Liver (tissue), 9 donors: ENCODE results near the gene SLC6A3. TPM values are rescaled to one million over a fixed set of nuclear protein-coding genes. Genes with fewer than 3 reads are reported as not detected.
A peak's percentile ranks its signal among the peaks of the same experiment; 100 is the strongest.

Experiments
- DNase-seq: peaks from one replicate; pipeline ENCODE4 v3.0.0-alpha.2; 2017; ENCODE audit warnings: low spot score
- H3K27ac ChIP-seq, 2 donors: one replicate each; pipeline ENCODE4 v1.7.0; 2013; ENCODE audit warnings: inconsistent platforms in 2 of 2, low read length in 2 of 2, control low read depth in 1 of 2, low read depth in 1 of 2, mild to moderate bottlenecking in 1 of 2
- H3K27me3 ChIP-seq, 4 donors: one replicate each; pipeline versions ENCODE4 v1.6.1 to v1.7.0; 2013; ENCODE audit warnings: low read length in 3 of 4, inconsistent platforms in 1 of 4, mild to moderate bottlenecking in 1 of 4, moderate library complexity in 1 of 4; ENCODE audit not compliant: control insufficient read depth in 4 of 4, insufficient read depth in 4 of 4
- H3K36me3 ChIP-seq, 4 donors: one replicate each; pipeline versions ENCODE4 v1.6.1 to v1.7.0; 2013; ENCODE audit warnings: low read length in 3 of 4, mild to moderate bottlenecking in 3 of 4, low read depth in 1 of 4, moderate library complexity in 1 of 4; ENCODE audit not compliant: control insufficient read depth in 4 of 4, insufficient read depth in 3 of 4
- H3K4me1 ChIP-seq, 4 donors: one replicate each; pipeline versions ENCODE4 v1.6.1 to v1.7.0; 2013; ENCODE audit warnings: low read length in 3 of 4, mild to moderate bottlenecking in 3 of 4, moderate library complexity in 1 of 4; ENCODE audit not compliant: control insufficient read depth in 4 of 4, insufficient read depth in 4 of 4
- H3K4me3 ChIP-seq, 3 donors: one replicate each; pipeline versions ENCODE4 v1.6.1 to v1.7.0; 2013; ENCODE audit warnings: low read length in 3 of 3, control low read depth in 1 of 3, low read depth in 1 of 3, mild to moderate bottlenecking in 1 of 3
- H3K9ac ChIP-seq, 2 donors: one replicate each; pipeline ENCODE4 v1.7.0; 2013; ENCODE audit warnings: low read length in 2 of 2, mild to moderate bottlenecking in 2 of 2, moderate library complexity in 2 of 2, control low read depth in 1 of 2, low read depth in 1 of 2
- H3K9me3 ChIP-seq, 4 donors: one replicate each; pipeline versions ENCODE4 v1.6.1 to v1.7.0; 2013; ENCODE audit warnings: low read length in 3 of 4; ENCODE audit not compliant: control insufficient read depth in 4 of 4
- EGR1 ChIP-seq, 2 donors: IDR thresholded peaks; 2 replicates each; pipeline ENCODE4 v1.6.1; 2016 to 2018; ENCODE audit warnings: antibody characterized with exemption in 2 of 2, low read depth in 2 of 2
- FOXA1 ChIP-seq: IDR thresholded peaks from 2 replicates; pipeline ENCODE4 v1.6.1; 2016; ENCODE audit warnings: antibody characterized with exemption
- FOXA2 ChIP-seq: IDR thresholded peaks from 2 replicates; pipeline ENCODE4 v1.6.1; 2016; ENCODE audit warnings: antibody characterized with exemption
- GABPA ChIP-seq, 2 donors: IDR thresholded peaks in 1 of 2; conservative IDR thresholded peaks in 1 of 2; 2 replicates each; pipeline ENCODE4 v1.6.1; 2016; ENCODE audit warnings: antibody characterized with exemption in 2 of 2, mild to moderate bottlenecking in 1 of 2, moderate library complexity in 1 of 2
- HNF4G ChIP-seq: IDR thresholded peaks from 2 replicates; pipeline ENCODE4 v1.6.1; 2016; ENCODE audit warnings: antibody characterized with exemption
- JUND ChIP-seq, 2 donors: IDR thresholded peaks; 2 replicates each; pipeline ENCODE4 v1.6.1; 2016; ENCODE audit warnings: antibody characterized with exemption in 2 of 2
- NR2F2 ChIP-seq: IDR thresholded peaks from 2 replicates; pipeline ENCODE4 v1.6.1; 2016; ENCODE audit warnings: antibody characterized with exemption
- SP1 ChIP-seq: IDR thresholded peaks from 2 replicates; pipeline ENCODE4 v1.6.1; 2018; ENCODE audit warnings: antibody characterized with exemption, mild to moderate bottlenecking
- TAF1 ChIP-seq: conservative IDR thresholded peaks from 2 replicates; pipeline ENCODE4 v1.6.1; 2016; ENCODE audit warnings: antibody characterized with exemption, mild to moderate bottlenecking
- YY1 ChIP-seq: IDR thresholded peaks from 2 replicates; pipeline ENCODE4 v1.6.1; 2016; ENCODE audit warnings: antibody characterized with exemption, mild to moderate bottlenecking
- WGBS: extraction: QIAGEN DNeasy Blood & Tissue Kit; methylation state at CpG from one replicate; pipeline ENCODE4 v1.1.7; 2013; 5-methylcytosine and 5-hydroxymethylcytosine counted together
- polyA plus RNA-seq, 2 donors: library from polyadenylated mRNA; stranded (reverse) in 1 of 2; unstranded in 1 of 2; fragments of 200-250 nt in 1 of 2; fragments of >200 nt in 1 of 2; fragmentation: Nextera tagmentation in 1 of 2; extraction: Ambion mirVana in 1 of 2; gene quantifications; one replicate each; pipeline versions ENCODE4 v1.2.1 to v1.2.3, GENCODE V29; 2013 to 2015
- total RNA-seq, 2 donors: library from RNA; depleted of rRNA; stranded (reverse); fragments of >200 nt; gene quantifications; one replicate each; pipeline ENCODE4 v1.2.3, GENCODE V29; 2014
- TF ChIP-seq, protein P1 (sequence below): fragments of 150-350 bp; IDR thresholded peaks from 2 replicates; pipeline ENCODE4 v1.5.1; 2017; ENCODE audit warnings: improper control_type of control experiment, low read depth, low read length; ENCODE audit not compliant: missing input control
- TF ChIP-seq, protein P2 (sequence below): IDR thresholded peaks from 2 replicates; pipeline ENCODE4 v1.6.1; 2016; ENCODE audit warnings: antibody characterized with exemption
- TF ChIP-seq, protein P3 (sequence below): IDR thresholded peaks from 2 replicates; pipeline ENCODE4 v1.6.1; 2016; ENCODE audit warnings: antibody characterized with exemption, mild to moderate bottlenecking
- donor health status: healthy.
- donor health status: healthy.
- donor health status: healthy.
- donor health status: healthy.
- donor health status: healthy.

SLC6A3 gene
- total and polyA plus RNA-seq, 4 donors: not detected

DNA sequence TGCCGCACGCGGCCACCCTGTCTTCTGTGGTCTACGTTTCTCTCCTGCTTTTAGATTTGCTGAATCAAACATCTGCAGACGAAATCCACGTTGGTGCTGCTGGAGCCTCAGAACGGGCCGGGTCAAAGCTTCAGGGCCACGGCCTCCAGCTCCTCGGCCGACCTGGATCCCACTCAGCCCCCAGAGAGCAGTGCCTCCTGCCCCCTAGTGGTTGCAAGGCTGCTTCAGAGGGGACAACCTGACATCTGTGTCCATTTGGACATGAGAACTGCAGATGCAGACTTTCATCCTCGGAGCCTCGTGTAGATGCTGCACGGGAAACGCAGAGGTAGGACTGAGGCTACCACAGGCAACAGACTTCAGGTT is 23.0 kb upstream of the SLC6A3 start:
- H3K36me3 ChIP-seq: peaks cover 0 to 3% (median 2%) of the 10 kb centered on the region in 4 donors
- WGBS: 77% methylated on average over 15 of the region's 15 CpGs
- no peak overlapping the region for H3K4me3 ChIP-seq
- no peaks in the 10 kb centered on the region for H3K27me3 ChIP-seq
- DNase-seq: no peak
- TF ChIP-seq, protein P1, sequence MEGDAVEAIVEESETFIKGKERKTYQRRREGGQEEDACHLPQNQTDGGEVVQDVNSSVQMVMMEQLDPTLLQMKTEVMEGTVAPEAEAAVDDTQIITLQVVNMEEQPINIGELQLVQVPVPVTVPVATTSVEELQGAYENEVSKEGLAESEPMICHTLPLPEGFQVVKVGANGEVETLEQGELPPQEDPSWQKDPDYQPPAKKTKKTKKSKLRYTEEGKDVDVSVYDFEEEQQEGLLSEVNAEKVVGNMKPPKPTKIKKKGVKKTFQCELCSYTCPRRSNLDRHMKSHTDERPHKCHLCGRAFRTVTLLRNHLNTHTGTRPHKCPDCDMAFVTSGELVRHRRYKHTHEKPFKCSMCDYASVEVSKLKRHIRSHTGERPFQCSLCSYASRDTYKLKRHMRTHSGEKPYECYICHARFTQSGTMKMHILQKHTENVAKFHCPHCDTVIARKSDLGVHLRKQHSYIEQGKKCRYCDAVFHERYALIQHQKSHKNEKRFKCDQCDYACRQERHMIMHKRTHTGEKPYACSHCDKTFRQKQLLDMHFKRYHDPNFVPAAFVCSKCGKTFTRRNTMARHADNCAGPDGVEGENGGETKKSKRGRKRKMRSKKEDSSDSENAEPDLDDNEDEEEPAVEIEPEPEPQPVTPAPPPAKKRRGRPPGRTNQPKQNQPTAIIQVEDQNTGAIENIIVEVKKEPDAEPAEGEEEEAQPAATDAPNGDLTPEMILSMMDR: peak; percentile 34
- TF ChIP-seq, protein P2, sequence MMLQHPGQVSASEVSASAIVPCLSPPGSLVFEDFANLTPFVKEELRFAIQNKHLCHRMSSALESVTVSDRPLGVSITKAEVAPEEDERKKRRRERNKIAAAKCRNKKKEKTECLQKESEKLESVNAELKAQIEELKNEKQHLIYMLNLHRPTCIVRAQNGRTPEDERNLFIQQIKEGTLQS: no peak
- peaks cover 3 to 10% (median 5%) of the 10 kb centered on the region in 4 donors for H3K4me1 ChIP-seq
- no peak overlapping the region for H3K27ac ChIP-seq
- H3K9me3 ChIP-seq: no peaks in the 10 kb centered on the region
- H3K9ac ChIP-seq: no peak overlapping the region

DNA sequence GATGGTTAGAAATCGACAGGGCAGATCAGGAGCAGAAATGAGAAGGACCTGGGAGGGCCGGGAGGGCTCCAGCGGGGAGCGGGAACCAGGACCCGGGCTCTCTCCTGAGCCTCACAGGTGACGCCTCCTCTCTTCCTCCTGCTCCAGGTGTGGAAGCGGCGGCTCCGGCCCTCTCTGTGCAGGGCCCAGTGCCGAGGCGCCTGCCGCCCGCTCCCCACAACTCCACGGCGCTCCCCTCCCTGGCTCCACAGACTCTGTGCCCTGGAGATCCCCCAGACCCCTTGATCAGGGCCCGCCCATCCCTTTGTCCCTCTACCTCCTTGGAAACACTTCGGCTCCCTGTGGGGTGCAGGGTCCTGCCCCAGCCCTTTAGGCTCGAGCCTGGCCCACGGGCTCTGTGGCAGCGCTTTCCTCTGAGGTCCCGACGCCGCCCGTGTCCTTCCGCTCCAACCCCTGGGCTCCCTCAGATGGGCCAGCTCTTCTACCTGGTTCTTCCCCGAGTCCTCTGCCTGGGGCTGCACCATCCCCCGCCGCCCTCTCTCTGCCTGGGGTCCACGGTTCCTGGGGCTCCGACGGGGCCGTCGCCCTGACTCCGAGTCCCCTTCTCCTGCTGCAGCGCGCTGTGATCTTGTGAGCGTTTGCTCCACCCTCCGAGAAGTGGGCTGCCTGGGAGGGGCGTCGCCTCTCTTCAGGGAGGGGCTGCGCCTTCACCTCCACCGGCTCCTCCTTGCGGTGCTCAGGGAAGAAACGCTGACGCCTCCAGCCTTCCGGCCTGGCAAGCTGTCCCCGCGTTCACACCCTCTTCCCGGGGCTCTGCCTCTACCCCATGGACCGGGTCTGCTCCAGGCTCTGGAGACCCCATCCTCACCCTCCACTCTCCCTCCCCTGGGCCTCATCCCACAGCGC is 22.4 kb upstream of the SLC6A3 start:
- DNase-seq: no peak
- peaks cover 3 to 10% (median 5%) of the 10 kb centered on the region in 4 donors for H3K4me1 ChIP-seq
- no peaks in the 10 kb centered on the region for H3K9me3 ChIP-seq
- no peak overlapping the region for H3K9ac ChIP-seq
- TF ChIP-seq, protein P3, sequence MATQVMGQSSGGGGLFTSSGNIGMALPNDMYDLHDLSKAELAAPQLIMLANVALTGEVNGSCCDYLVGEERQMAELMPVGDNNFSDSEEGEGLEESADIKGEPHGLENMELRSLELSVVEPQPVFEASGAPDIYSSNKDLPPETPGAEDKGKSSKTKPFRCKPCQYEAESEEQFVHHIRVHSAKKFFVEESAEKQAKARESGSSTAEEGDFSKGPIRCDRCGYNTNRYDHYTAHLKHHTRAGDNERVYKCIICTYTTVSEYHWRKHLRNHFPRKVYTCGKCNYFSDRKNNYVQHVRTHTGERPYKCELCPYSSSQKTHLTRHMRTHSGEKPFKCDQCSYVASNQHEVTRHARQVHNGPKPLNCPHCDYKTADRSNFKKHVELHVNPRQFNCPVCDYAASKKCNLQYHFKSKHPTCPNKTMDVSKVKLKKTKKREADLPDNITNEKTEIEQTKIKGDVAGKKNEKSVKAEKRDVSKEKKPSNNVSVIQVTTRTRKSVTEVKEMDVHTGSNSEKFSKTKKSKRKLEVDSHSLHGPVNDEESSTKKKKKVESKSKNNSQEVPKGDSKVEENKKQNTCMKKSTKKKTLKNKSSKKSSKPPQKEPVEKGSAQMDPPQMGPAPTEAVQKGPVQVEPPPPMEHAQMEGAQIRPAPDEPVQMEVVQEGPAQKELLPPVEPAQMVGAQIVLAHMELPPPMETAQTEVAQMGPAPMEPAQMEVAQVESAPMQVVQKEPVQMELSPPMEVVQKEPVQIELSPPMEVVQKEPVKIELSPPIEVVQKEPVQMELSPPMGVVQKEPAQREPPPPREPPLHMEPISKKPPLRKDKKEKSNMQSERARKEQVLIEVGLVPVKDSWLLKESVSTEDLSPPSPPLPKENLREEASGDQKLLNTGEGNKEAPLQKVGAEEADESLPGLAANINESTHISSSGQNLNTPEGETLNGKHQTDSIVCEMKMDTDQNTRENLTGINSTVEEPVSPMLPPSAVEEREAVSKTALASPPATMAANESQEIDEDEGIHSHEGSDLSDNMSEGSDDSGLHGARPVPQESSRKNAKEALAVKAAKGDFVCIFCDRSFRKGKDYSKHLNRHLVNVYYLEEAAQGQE: no peak
- TF ChIP-seq HNF4G (no peak), FOXA2 (no peak), SP1 (no peak), TAF1 (no peak), NR2F2 (no peak), JUND (IDR thresholded peaks at IDR 0.05) (no peak), GABPA (IDR thresholded peaks at IDR 0.05 in 1 of 2, conservative IDR thresholded peaks at IDR 0.05 in 1 of 2) (no peak), FOXA1 (no peak), EGR1 (IDR thresholded peaks at IDR 0.05; ENCODE audit: low read depth in 2 of 2) (no peak), YY1 (no peak)
- TF ChIP-seq, protein P2: no peak
- H3K36me3 ChIP-seq: peaks cover 0 to 3% (median 2%) of the 10 kb centered on the region in 4 donors
- H3K27ac ChIP-seq: no peak overlapping the region
- H3K27me3 ChIP-seq: no peaks in the 10 kb centered on the region
- H3K4me3 ChIP-seq: no peak overlapping the region
- WGBS: 95% methylated on average over 51 of the region's 51 CpGs
